ENCODE data around the gene AFAP1.

AFAP1 gene

GRCh38 chr4:7808752-7809151, 130.9 kb downstream of the AFAP1 start:
- TF ChIP-seq SIN3A (IDR thresholded peaks at IDR 0.05; ENCODE audit: borderline replicate concordance, insufficient read depth, low read length) (no peak), POLR2AphosphoS5 (IDR thresholded peaks at IDR 0.05; ENCODE audit: low read depth, low read length) (no peak), FOXP2 (optimal IDR thresholded peaks at IDR 0.05; ENCODE audit: borderline replicate concordance, extremely low read depth, extremely low read length, insufficient read depth) (no peak), REST (IDR thresholded peaks at IDR 0.05; ENCODE audit: insufficient read depth in 1 of 2, low read depth in 2 of 2, low read length in 2 of 2) (no peak), TAF1 (IDR thresholded peaks at IDR 0.05; ENCODE audit: borderline replicate concordance, insufficient read depth, low read length) (no peak)

- no peak for TF ChIP-seq POLR2AphosphoS5 (IDR thresholded peaks at IDR 0.05; ENCODE audit: low read depth, low read length)
- TF ChIP-seq SIN3A (IDR thresholded peaks at IDR 0.05; ENCODE audit: borderline replicate concordance, insufficient read depth, low read length) = no peak
- no peak for TF ChIP-seq FOXP2 (optimal IDR thresholded peaks at IDR 0.05; ENCODE audit: borderline replicate concordance, extremely low read depth, extremely low read length, insufficient read depth)
- TF ChIP-seq REST (IDR thresholded peaks at IDR 0.05; ENCODE audit: insufficient read depth in 1 of 2, low read depth in 2 of 2, low read length in 2 of 2) = no peak
- TF ChIP-seq TAF1 (IDR thresholded peaks at IDR 0.05; ENCODE audit: borderline replicate concordance, insufficient read depth, low read length) = no peak
These were observed 131.5 kb downstream of the AFAP1 start for GRCh38 chr4:7808181-7808580.

GRCh38 chr4:7807351-7807921, 132.2 kb downstream of the AFAP1 start:
- no peak for TF ChIP-seq SIN3A (IDR thresholded peaks at IDR 0.05; ENCODE audit: borderline replicate concordance, insufficient read depth, low read length)
- no peak for TF ChIP-seq TAF1 (IDR thresholded peaks at IDR 0.05; ENCODE audit: borderline replicate concordance, insufficient read depth, low read length)
- TF ChIP-seq POLR2AphosphoS5 (IDR thresholded peaks at IDR 0.05; ENCODE audit: low read depth, low read length) = no peak
- no peak for TF ChIP-seq FOXP2 (optimal IDR thresholded peaks at IDR 0.05; ENCODE audit: borderline replicate concordance, extremely low read depth, extremely low read length, insufficient read depth)
- TF ChIP-seq REST (IDR thresholded peaks at IDR 0.05; ENCODE audit: insufficient read depth in 1 of 2, low read depth in 2 of 2, low read length in 2 of 2) = no peak

GRCh38 chr4:7806338-7807090, 133.1 kb downstream of the AFAP1 start:
- TF ChIP-seq FOXP2 (optimal IDR thresholded peaks at IDR 0.05; ENCODE audit: borderline replicate concordance, extremely low read depth, extremely low read length, insufficient read depth) (no peak), POLR2AphosphoS5 (IDR thresholded peaks at IDR 0.05; ENCODE audit: low read depth, low read length) (no peak), TAF1 (IDR thresholded peaks at IDR 0.05; ENCODE audit: borderline replicate concordance, insufficient read depth, low read length) (no peak), REST (IDR thresholded peaks at IDR 0.05; ENCODE audit: insufficient read depth in 1 of 2, low read depth in 2 of 2, low read length in 2 of 2) (no peak), SIN3A (IDR thresholded peaks at IDR 0.05; ENCODE audit: borderline replicate concordance, insufficient read depth, low read length) (no peak)

Measured in PFSK-1 (cell line).